Activated CD8-positive, alpha-beta T cell treated with anti-CD3 and anti-CD28 coated beads for 36 hours (primary cell): ENCODE results near the gene ABCC5. TPM values are rescaled to one million over a fixed set of nuclear protein-coding genes. Genes with fewer than 3 reads are reported as not detected.

Source experiments
- ATAC-seq: fragments of 200-7000 bp; cut with Tn5 transposase; one replicate; pipeline ENCODE4 v1.10.0; 2021; ENCODE audit warnings: mild to moderate bottlenecking, moderate library complexity
- CTCF ChIA-PET: fragments of 350-600 bp; sonication (Branson Sonifier 250); formaldehyde crosslinking; loops from one replicate; lab custom pipeline; 2021; ENCODE audit warnings: antibody characterized with exemption; lab: Charles Lee
- POLR2A ChIA-PET: fragments of 350-600 bp; sonication (Branson Sonifier 250); formaldehyde crosslinking; loops from one replicate; lab custom pipeline; 2021; ENCODE audit warnings: antibody characterized with exemption; lab: Charles Lee
- DNase-seq: peaks from one replicate; pipeline ENCODE4 v3.0.0-alpha.2; 2020
- H3K27ac Mint-ChIP-seq: one replicate; pipeline ENCODE4 v1.8.0; 2021; ENCODE audit warnings: mild to moderate bottlenecking, mixed read lengths
- H3K27me3 Mint-ChIP-seq: one replicate; pipeline ENCODE4 v1.8.0; 2021; ENCODE audit warnings: mixed read lengths
- H3K36me3 Mint-ChIP-seq: one replicate; pipeline ENCODE4 v1.8.0; 2021; ENCODE audit warnings: low read depth, mixed read lengths
- H3K4me1 Mint-ChIP-seq: one replicate; pipeline ENCODE4 v1.8.0; 2021; ENCODE audit warnings: low read depth, mixed read lengths
- H3K4me3 Mint-ChIP-seq: one replicate; pipeline ENCODE4 v1.8.0; 2021; ENCODE audit warnings: mild to moderate bottlenecking, moderate library complexity, mixed read lengths
- H3K9me3 Mint-ChIP-seq: one replicate; pipeline ENCODE4 v1.8.0; 2021; ENCODE audit warnings: mixed read lengths
- CTCF ChIP-seq: fragments of 200-600 bp; IDR thresholded peaks from one replicate; pipeline ENCODE4 v1.8.0; 2022; ENCODE audit warnings: antibody characterized with exemption, mild to moderate bottlenecking
- intact Hi-C: fragments of 100-400 bp; cut with micrococcal nuclease; formaldehyde crosslinking; loops from one replicate; pipeline ENCODE4 v1.10.0; 2022
- total RNA-seq, 2 experiments: library from RNA; stranded (reverse); gene quantifications; one replicate each; pipeline ENCODE4 v1.2.3, GENCODE V29; 2021

Gene ABCC5
- total RNA-seq, 2 experiments from 2014 or later = 16.2 to 17.7 TPM

GRCh38 chr3:183909030-183909600, 108.6 kb downstream of the ABCC5 start:
- H3K4me1 Mint-ChIP-seq = no peaks in the 10 kb centered on the region
- ChIA-PET CTCF (interaction anchor here (1.4 kb wide), 1 partner anchor 25 kb away, joined by 3 read pairs; no protein-coding TSS in a partner anchor), POLR2A (no interaction called here)
- no peak overlapping the region for H3K4me3 Mint-ChIP-seq
- H3K36me3 Mint-ChIP-seq = no peaks in the 10 kb centered on the region
- DNase-seq (no peak), ATAC-seq (no peak)
- H3K27ac Mint-ChIP-seq = no peak overlapping the region
- no peak for TF ChIP-seq CTCF
- H3K27me3 Mint-ChIP-seq = no peaks in the 10 kb centered on the region
- H3K9me3 Mint-ChIP-seq = no peaks in the 10 kb centered on the region
- intact Hi-C loops = no loop called here

- no peaks in the 10 kb centered on the region for H3K4me1 Mint-ChIP-seq
- no peaks in the 10 kb centered on the region for H3K36me3 Mint-ChIP-seq
- H3K4me3 Mint-ChIP-seq = no peak overlapping the region
- ChIA-PET POLR2A (no interaction called here), CTCF (interaction anchor here (1.1 to 1.4 kb wide), 2 partner anchors 12 to 26 kb away, joined by 3 read pairs; no protein-coding TSS in a partner anchor)
- DNase-seq = no peak
- no peaks in the 10 kb centered on the region for H3K27me3 Mint-ChIP-seq
- intact Hi-C loops = no loop called here
- no peaks in the 10 kb centered on the region for H3K9me3 Mint-ChIP-seq
- ATAC-seq = no peak
- H3K27ac Mint-ChIP-seq = no peak overlapping the region
- no peak for TF ChIP-seq CTCF
Observed at GRCh38 chr3:183907911-183908331, 109.8 kb downstream of the ABCC5 start.

GRCh38 chr3:183907176-183907575, 110.5 kb downstream of the ABCC5 start:
- no peak for ATAC-seq
- Mint-ChIP-seq H3K4me1 (no peaks in the 10 kb centered on the region), H3K9me3 (no peaks in the 10 kb centered on the region), H3K4me3 (no peak overlapping the region), H3K27ac (no peak overlapping the region), H3K27me3 (no peaks in the 10 kb centered on the region), H3K36me3 (no peaks in the 10 kb centered on the region)
- no peak for TF ChIP-seq CTCF
- intact Hi-C loops = no loop called here
- DNase-seq = no peak
- CTCF ChIA-PET = no interaction called here
- POLR2A ChIA-PET = no interaction called here

GRCh38 chr3:183906234-183906921, 111.3 kb downstream of the ABCC5 start:
- DNase-seq (no peak), ATAC-seq (no peak)
- intact Hi-C loops = no loop called here
- H3K9me3 Mint-ChIP-seq = no peaks in the 10 kb centered on the region
- no peak overlapping the region for H3K27ac Mint-ChIP-seq
- no peaks in the 10 kb centered on the region for H3K36me3 Mint-ChIP-seq
- no peak overlapping the region for H3K4me3 Mint-ChIP-seq
- TF ChIP-seq CTCF = no peak
- H3K4me1 Mint-ChIP-seq = no peaks in the 10 kb centered on the region
- ChIA-PET CTCF (interaction anchor here (2.9 kb wide), 1 partner anchor 11 kb away, joined by 16 read pairs; no protein-coding TSS in a partner anchor), POLR2A (interaction anchor here (0.6 to 0.7 kb wide), 2 partner anchors 93 to 1344 kb away, joined by 4 to 5 read pairs; no protein-coding TSS in a partner anchor)
- H3K27me3 Mint-ChIP-seq = peaks cover 3% of the 10 kb centered on the region
